Smooth muscle cell (in vitro differentiated cells): ENCODE measurements around the gene PPP3CA. TPM values are rescaled to one million over a fixed set of nuclear protein-coding genes. Genes with fewer than 3 reads are reported as not detected.

ENCODE experiments used
- DNase-seq: peaks from one replicate; lab custom pipeline; 2025; ENCODE audit not compliant: unreplicated experiment; lab: John Stamatoyannopoulos, UW
- H2AFZ ChIP-seq: fragments of 200-600 bp; sonication (generic); 2 replicates; pipeline ENCODE4 v1.6.0; 2016; ENCODE audit warnings: antibody characterized with exemption, low read depth, mild to moderate bottlenecking
- H3F3A ChIP-seq: fragments of 200-600 bp; sonication (generic); 2 replicates; pipeline ENCODE4 v1.6.0; 2017; ENCODE audit warnings: antibody characterized with exemption, low read depth
- H3K27ac ChIP-seq: fragments of 200-600 bp; sonication (generic); 2 replicates; pipeline ENCODE4 v1.5.1; 2016; ENCODE audit warnings: low read depth, mild to moderate bottlenecking
- H3K27me3 ChIP-seq: fragments of 200-600 bp; sonication (generic); 2 replicates; pipeline ENCODE4 v1.6.1; 2016; ENCODE audit warnings: low read depth, mild to moderate bottlenecking
- H3K36me3 ChIP-seq: fragments of 200-600 bp; sonication (generic); 2 replicates; pipeline ENCODE4 v1.5.1; 2016; ENCODE audit warnings: low read depth
- H3K4me1 ChIP-seq: fragments of 200-600 bp; sonication (generic); 2 replicates; pipeline ENCODE4 v1.5.1; 2016; ENCODE audit warnings: low read depth
- H3K4me2 ChIP-seq: fragments of 200-600 bp; sonication (generic); 2 replicates; pipeline ENCODE4 v1.6.0; 2016; ENCODE audit warnings: mild to moderate bottlenecking
- H3K4me3 ChIP-seq: fragments of 200-600 bp; sonication (generic); 2 replicates; pipeline ENCODE4 v1.5.1; 2016; ENCODE audit warnings: mild to moderate bottlenecking
- H3K79me2 ChIP-seq: fragments of 200-600 bp; sonication (generic); 2 replicates; pipeline ENCODE4 v1.6.0; 2016; ENCODE audit warnings: low read depth, mild to moderate bottlenecking
- H3K9ac ChIP-seq: fragments of 200-600 bp; sonication (generic); 2 replicates; pipeline ENCODE4 v1.6.0; 2016; ENCODE audit warnings: low read depth
- H3K9me3 ChIP-seq: fragments of 200-600 bp; sonication (generic); replicated peaks from 2 replicates; pipeline ENCODE4 v1.5.1; 2016; ENCODE audit warnings: low read depth
- H4K20me1 ChIP-seq: fragments of 200-600 bp; sonication (generic); 2 replicates; pipeline ENCODE4 v1.6.0; 2016; ENCODE audit warnings: low read depth
- CTCF ChIP-seq: fragments of 200-600 bp; sonication (generic); IDR thresholded peaks from 2 replicates; pipeline ENCODE4 v1.5.1; 2017; ENCODE audit warnings: borderline replicate concordance, mild to moderate bottlenecking, antibody characterized with exemption; ENCODE audit not compliant: insufficient read depth, poor library complexity, severe bottlenecking
- WGBS: methylation state at CpG from one replicate; pipeline ENCODE4 v1.1.7; 2016; ENCODE audit warnings: low lambda C conversion rate; 5-methylcytosine and 5-hydroxymethylcytosine counted together
- polyA plus RNA-seq: library from polyadenylated mRNA; unstranded; fragments of >200 nt; fragmentation: Nextera tagmentation; extraction: Ambion mirVana; gene quantifications from 2 replicates; pipeline ENCODE4 v1.2.1, GENCODE V29; 2016
- total RNA-seq: library from RNA; depleted of rRNA; stranded (reverse); fragments of >200 nt; gene quantifications from 2 replicates; pipeline ENCODE4 v1.2.3, GENCODE V29; 2014

PPP3CA gene
- total and polyA plus RNA-seq, 2 experiments from 2014 or later: 16.2 to 96.1 TPM

GRCh38 chr4:101119141-101119540 lies 228.2 kb downstream of the PPP3CA start:
- Histone ChIP-seq H3K4me1 (peaks cover 28% of the 10 kb centered on the region), H3K79me2 (peaks cover 74% of the 10 kb centered on the region), H3K4me2 (no peak overlapping the region), H2AFZ (no peak overlapping the region), H3K27ac (no peak overlapping the region), H3K9me3 (no peaks in the 10 kb centered on the region), H3K27me3 (no peaks in the 10 kb centered on the region), H3F3A (peaks cover 10% of the 10 kb centered on the region), H4K20me1 (peaks cover 45% of the 10 kb centered on the region), H3K36me3 (no peaks in the 10 kb centered on the region), H3K9ac (no peak overlapping the region), H3K4me3 (no peak overlapping the region)
- DNase-seq: no peak
- WGBS: 68% methylated on average over 3 of the region's 3 CpGs
- no peak for TF ChIP-seq CTCF

- H3K27me3 ChIP-seq: no peaks in the 10 kb centered on the region
- no peak overlapping the region for H3K27ac ChIP-seq
- peaks cover 10% of the 10 kb centered on the region for H3F3A ChIP-seq
- H3K79me2 ChIP-seq: peaks cover 69% of the 10 kb centered on the region
- TF ChIP-seq CTCF: no peak
- no peak overlapping the region for H3K4me2 ChIP-seq
- no peak for DNase-seq
- peaks cover 47% of the 10 kb centered on the region for H4K20me1 ChIP-seq
- H3K4me1 ChIP-seq: peaks cover 28% of the 10 kb centered on the region
- H3K36me3 ChIP-seq: no peaks in the 10 kb centered on the region
- H3K4me3 ChIP-seq: no peak overlapping the region
- 31% methylated on average over 1 of the region's 1 CpG for WGBS
- H3K9me3 ChIP-seq: no peaks in the 10 kb centered on the region
- no peak overlapping the region for H2AFZ ChIP-seq
- H3K9ac ChIP-seq: no peak overlapping the region
Observed at GRCh38 chr4:101118617-101119016, 228.7 kb downstream of the PPP3CA start.

- Histone ChIP-seq H3F3A (peaks cover 10% of the 10 kb centered on the region), H3K27ac (peak overlapping the region; percentile 64), H2AFZ (no peak overlapping the region), H3K4me1 (peaks cover 28% of the 10 kb centered on the region), H3K9ac (no peak overlapping the region), H3K4me2 (peak overlapping the region; percentile 71), H3K9me3 (no peaks in the 10 kb centered on the region), H3K4me3 (no peak overlapping the region), H4K20me1 (peaks cover 30% of the 10 kb centered on the region), H3K36me3 (no peaks in the 10 kb centered on the region), H3K79me2 (peaks cover 47% of the 10 kb centered on the region), H3K27me3 (no peaks in the 10 kb centered on the region)
- no peak for TF ChIP-seq CTCF
- no peak for DNase-seq
- WGBS: 86% methylated on average over 4 of the region's 4 CpGs
Observed at GRCh38 chr4:101115887-101116286, 231.4 kb downstream of the PPP3CA start.

- H3K36me3 ChIP-seq: no peaks in the 10 kb centered on the region
- H3K79me2 ChIP-seq: peaks cover 42% of the 10 kb centered on the region
- TF ChIP-seq CTCF: no peak
- peak overlapping the region; percentile 71 for H3K4me2 ChIP-seq
- no peak for DNase-seq
- H3K9ac ChIP-seq: no peak overlapping the region
- 0% methylated on average over 2 of the region's 2 CpGs for WGBS
- H3F3A ChIP-seq: peaks cover 10% of the 10 kb centered on the region
- no peak overlapping the region for H3K4me3 ChIP-seq
- H3K4me1 ChIP-seq: peaks cover 28% of the 10 kb centered on the region
- H3K27ac ChIP-seq: peak overlapping the region; percentile 64
- H2AFZ ChIP-seq: no peak overlapping the region
- peaks cover 30% of the 10 kb centered on the region for H4K20me1 ChIP-seq
- no peaks in the 10 kb centered on the region for H3K27me3 ChIP-seq
- no peaks in the 10 kb centered on the region for H3K9me3 ChIP-seq
Observed at GRCh38 chr4:101114936-101115372, 232.4 kb downstream of the PPP3CA start.
